SHP77 treated with DMSO at 0.1 percent for 48 hours (cell line): Measurements from ENCODE around the gene AANAT.

Source experiments
- DNase-seq: peaks from one replicate; lab custom pipeline; 2025; lab: John Stamatoyannopoulos, UW

Gene AANAT

GRCh38 chr17:76469076-76469990, 1.9 kb downstream of the AANAT start:
- no peak for DNase-seq

GRCh38 chr17:76469991-76470739, 2.8 kb downstream of the AANAT start:
- DNase-seq = no peak

- DNase-seq = no peak
Measured at GRCh38 chr17:76471498-76472257, 4.3 kb downstream of the AANAT start.

- no peak for DNase-seq
Measured at GRCh38 chr17:76472258-76472645, 4.8 kb downstream of the AANAT start.

GRCh38 chr17:76472726-76473125, 5.3 kb downstream of the AANAT start:
- no peak for DNase-seq

GRCh38 chr17:76473541-76473985, 6.2 kb downstream of the AANAT start:
- DNase-seq = no peak

GRCh38 chr17:76474238-76474637, 6.8 kb downstream of the AANAT start:
- DNase-seq = no peak

GRCh38 chr17:76474894-76475293, 7.5 kb downstream of the AANAT start:
- no peak for DNase-seq

- DNase-seq = no peak
Measured at GRCh38 chr17:76475302-76475701, 7.9 kb downstream of the AANAT start.

- DNase-seq = no peak
Measured at GRCh38 chr17:76476736-76477135, 9.3 kb downstream of the AANAT start.

GRCh38 chr17:76477576-76477975, 10.2 kb downstream of the AANAT start:
- DNase-seq = no peak

GRCh38 chr17:76478097-76478496, 10.7 kb downstream of the AANAT start:
- DNase-seq = no peak

GRCh38 chr17:76478730-76479514, 11.5 kb downstream of the AANAT start:
- DNase-seq = no peak

- DNase-seq = no peak
Measured at GRCh38 chr17:76479515-76480060, 12.2 kb downstream of the AANAT start.

- no peak for DNase-seq
Measured at GRCh38 chr17:76480632-76481031, 13.2 kb downstream of the AANAT start.

- DNase-seq = no peak
Measured at GRCh38 chr17:76481071-76481655, 13.8 kb downstream of the AANAT start.

- no peak for DNase-seq
Measured at GRCh38 chr17:76484228-76484725, 16.9 kb downstream of the AANAT start.

- DNase-seq = peak; percentile 64
Measured at GRCh38 chr17:76485569-76485968, 18.2 kb downstream of the AANAT start.

GRCh38 chr17:76487451-76488192, 20.2 kb downstream of the AANAT start:
- no peak for DNase-seq
